ENCODE data around the gene KLF12.

KLF12 gene

DNA sequence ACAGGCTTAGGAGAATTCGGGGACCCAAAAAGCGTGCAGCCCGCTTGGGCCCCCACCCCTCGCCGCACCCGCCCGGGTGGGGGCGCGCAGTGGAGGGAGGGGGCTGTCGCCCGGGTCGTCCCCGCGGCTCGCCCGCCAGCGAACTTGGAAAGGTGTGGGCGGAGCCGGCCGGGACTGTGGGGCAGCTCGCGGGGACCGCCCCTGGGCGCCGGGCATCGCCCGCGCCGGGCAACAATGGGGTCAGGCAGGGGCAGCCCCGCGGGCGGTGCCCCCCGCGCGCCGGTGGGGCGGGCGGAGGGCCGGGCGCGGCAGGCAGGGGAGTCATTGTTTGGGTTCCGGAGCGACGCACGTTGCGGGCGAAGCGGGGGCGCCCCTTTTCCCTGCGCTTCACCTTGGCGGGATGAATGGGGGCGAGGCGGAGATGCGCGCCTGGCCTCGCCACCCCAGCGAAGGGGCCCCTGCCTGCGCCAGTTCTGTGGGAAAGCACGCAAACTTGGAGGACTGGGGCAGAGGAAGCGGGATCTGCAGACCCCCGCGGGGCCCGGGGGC lies 647 bp upstream of the KLF12 start:
- DNase-seq = peak; percentile 54

DNA sequence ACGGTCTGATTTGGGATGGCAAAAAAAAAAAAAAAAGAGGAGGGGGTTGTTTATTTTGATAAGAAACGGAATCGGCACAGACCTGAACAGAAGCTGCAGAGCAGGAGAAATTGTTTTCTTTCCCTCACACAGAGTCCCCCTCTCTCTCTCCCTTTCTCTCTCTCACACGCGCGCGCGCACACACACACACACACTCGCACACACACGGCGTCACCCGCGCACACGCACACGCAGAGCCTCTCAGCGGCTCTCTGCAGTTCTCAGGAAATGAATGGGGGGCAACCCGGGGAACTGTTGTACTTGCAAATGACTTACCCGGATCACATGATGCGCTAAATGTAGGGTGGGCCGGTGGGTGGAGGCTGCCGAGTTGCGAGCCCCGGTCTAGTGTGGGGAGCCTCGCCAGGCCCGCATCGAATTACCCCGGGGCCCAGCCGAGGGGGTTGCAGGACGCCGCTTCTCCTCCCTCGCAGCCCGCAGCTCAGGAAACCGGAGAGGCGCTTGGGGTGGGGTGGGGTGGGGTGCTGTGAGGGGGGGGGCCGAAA lies 475 bp downstream of the KLF12 start:
- peak; percentile 82 for DNase-seq

DNA sequence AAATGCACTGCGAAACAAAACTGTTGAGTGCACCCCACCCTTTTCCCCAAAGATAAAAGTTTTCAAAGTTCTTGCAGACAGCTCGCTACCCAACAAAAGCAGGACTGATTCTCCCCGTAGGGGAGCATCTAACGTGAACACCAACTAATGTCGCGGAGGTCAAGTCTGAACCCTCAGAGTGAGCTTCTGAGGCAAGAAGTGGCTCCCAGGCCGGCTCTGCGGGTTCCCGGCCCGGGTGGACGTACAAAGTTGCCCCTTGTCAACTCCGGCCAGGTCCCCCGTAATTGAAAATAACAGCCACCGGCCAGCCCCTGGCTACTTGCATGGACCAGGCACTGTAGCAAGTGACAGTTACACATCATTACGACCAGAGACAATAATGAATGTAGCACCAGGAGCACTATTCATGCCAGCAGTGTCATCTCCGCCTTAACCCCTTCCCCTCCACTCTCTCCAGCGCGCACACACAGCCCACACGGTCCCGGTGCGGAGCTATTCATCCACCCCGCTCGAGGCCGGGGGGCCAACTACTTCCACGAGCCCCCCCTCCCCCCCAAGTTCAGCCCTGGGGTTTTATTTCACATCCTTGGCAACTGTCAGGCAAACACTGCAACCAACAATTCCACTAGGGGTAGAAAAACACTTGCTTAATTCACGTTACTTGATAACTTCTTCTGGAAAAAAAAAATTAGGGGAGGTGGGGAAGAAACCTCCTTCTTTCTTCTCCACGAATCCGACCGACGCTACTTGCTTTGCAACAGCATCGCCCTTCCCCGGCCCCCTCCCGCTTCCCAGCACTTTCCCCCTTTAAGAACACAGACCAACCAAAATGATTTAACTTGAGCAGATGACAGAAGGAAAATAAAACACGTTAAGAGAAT lies 1.2 kb downstream of the KLF12 start:
- DNase-seq = peak; percentile 36

DNA sequence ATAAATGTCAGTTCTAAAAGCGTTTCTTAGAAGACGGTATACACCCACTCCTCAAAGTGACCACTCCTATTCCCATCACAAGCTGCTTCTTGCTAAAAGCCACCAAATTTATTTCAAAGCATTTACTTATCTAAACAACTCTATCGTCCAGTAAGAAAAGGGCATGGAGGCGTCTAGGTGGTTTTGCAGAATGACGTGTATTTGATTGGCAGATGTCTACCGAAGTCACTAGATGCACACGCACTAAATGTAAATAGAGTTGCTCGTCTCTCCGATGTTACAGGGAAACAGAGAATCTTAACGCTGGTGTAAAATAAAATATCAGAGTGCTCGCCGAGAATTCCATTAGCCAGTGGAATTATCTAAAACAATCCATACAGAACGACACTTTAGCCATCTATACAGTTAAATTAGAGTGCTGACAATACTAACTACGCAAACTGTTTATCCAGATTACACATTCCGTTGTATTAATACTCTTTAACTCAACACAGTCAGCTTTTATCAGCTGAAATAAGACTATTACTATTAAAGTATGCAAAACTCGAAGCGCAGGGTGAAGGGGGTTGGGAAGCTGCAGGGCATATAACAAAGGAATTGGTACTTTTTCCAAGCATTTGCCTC lies 1.9 kb downstream of the KLF12 start:
- DNase-seq = peak; percentile 60

DNA sequence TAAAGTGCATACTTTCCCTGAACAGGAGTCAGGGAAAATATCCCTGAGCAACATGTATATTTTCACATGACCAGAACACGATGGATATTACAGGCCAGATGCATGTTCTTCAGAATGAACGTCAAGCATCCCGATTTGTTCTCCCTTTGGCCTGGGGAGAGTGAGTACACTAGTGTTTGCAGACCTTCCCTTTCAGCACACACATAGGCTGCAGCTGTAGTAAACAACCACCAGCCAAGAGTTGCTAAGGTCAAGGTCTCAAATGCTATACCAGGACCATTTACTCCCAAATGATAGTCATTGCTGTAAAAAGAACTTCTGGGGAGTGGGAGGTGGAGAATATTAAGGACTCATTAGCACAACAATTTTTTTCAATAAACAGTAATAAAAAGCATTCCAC lies 3.0 kb downstream of the KLF12 start:
- no peak for DNase-seq

GRCh38 chr13:74129500-74130191 lies 4.6 kb downstream of the KLF12 start:
- peak; percentile 31 for DNase-seq

DNA sequence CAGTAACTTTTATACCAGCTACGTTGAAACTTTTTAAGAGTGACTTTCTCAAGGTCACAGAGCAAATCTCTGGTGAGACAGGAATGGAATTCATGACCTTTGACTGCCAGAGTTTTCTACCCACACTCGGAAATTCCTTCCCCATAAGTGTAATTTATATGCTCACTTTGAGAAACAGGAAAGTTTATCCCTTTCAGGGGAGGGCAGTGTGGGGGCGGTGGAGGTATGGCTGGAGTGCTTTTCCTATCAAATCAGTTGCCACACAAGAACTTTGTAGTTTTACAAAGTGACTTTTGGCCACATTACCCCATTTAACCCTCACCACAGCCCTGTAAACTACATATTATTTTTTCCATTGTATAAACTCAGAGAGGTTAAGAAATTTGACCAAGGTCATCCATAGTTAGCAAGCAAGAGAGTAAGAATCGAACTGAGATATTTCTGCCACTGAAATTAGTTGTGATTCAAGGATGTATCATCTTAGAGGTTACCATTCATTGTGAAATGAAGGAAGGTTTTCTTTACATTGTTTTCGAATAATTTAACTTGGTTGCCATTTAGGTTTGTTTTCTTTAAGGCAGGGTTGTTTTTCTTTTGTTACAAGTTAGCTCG lies 5.9 kb downstream of the KLF12 start:
- DNase-seq = peak; percentile 10

- no peak for DNase-seq
Observed at GRCh38 chr13:74118328-74118727, 15.9 kb downstream of the KLF12 start.

- DNase-seq = no peak
Observed at GRCh38 chr13:74117207-74117705, 16.9 kb downstream of the KLF12 start.

- no peak for DNase-seq
Observed at GRCh38 chr13:74115133-74115532, 19.1 kb downstream of the KLF12 start.

DNA sequence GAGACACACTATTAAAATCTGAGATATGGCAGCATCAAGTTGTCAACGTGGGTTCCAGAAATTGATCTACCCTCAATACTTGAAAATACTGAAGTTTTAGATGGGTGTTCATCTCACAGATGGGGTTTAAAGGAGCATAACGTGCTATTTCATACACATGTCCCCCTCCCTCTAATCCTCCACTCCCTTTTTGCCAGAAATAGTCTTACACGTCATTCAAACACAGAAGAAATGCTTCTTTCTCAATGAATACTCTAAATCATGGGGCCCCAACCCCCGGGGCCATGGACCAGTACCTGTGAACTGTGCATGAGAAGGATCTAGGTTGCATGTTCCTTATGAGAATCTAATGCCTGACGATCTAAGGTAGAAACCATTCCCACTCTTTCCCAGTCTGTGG lies 19.6 kb downstream of the KLF12 start:
- DNase-seq = no peak

- no peak for DNase-seq
Observed at GRCh38 chr13:74114202-74114601, 20.0 kb downstream of the KLF12 start.

- no peak for DNase-seq
Observed at GRCh38 chr13:74111901-74112824, 22.0 kb downstream of the KLF12 start.

DNA sequence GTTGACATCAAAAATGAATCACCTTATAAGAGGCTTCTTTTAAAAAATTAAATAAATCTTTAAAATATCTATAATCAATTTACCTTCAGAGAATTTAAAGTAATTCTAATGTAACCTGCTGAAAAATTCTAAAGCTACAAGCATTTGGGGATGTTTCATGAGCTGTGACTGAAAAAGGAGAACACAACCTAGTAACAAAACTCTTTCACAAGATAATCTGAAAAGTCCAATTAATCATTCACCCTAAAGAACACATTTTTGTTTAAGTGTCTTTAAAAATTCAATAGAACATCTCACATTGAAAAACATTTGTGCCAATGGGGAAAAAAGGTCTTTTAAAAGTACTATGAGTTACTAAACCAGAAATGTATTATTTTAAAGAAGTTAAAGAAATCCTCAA lies 22.8 kb downstream of the KLF12 start:
- DNase-seq = no peak

DNA sequence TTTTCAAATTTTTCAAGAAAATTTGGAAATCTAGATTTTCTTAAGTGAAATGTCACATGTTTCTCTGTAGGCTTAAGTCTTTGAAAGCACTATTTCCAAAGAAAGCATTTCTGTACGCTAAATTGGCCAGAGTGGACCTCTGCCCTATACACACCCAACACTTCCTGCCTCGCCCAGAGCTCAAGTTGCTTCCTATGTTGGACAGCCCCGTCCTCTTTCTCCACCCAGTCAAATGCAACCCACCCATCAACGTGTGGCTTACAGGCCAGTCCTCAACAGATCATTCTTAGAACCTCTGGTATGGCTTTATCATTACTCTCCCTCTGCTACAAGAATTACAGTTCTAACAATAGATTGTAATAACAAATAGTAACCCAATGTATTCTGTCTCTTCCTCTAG lies 24.2 kb downstream of the KLF12 start:
- DNase-seq = no peak

DNA sequence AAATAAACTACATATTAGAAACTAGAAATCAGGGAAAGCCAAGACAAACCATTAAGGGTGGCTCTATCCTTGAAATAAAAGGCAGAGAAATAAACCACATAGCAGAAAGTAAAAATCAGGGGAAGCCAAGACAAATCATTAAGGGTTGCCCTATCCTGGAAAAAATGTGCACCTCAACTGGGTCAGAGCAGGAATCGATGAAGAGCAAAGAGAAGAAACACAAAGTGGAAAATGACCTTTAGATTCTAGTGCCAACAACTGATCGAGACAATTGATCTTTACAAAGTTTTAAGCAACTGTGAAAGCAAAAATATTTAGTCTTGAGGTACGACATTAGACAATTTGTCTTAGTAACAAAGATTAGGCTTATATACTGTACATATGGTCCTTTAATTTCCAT lies 26.6 kb downstream of the KLF12 start:
- DNase-seq = no peak

GRCh38 chr13:74105871-74106270 lies 28.3 kb downstream of the KLF12 start:
- no peak for DNase-seq

DNA sequence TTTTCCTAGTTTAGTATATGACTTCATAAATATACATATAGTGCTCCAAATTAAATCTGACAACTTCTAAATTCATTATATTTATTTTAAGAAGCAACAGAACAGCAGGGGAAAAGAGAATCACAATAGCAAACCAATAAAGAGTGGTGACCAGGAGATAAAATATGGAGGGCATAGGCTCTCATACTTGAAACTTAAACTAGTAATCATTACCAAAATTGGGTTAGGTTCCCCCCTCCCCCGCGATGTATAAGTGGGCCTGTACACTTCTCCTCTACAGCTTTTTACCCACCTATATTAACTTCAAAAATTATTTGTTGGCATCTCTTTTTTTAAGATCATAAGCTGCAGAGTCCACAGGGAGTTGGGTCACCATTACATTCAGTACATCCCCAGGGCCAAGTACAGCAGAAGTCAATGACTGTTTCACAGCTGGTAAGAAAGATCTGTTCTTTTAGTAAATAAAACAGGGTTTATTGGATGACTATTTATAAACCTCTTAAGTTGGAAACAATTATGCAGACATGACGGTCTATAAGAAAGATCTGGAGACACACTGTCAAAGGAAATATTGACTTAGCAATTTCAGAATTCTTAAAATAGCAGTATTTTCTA lies 29.4 kb downstream of the KLF12 start:
- DNase-seq = no peak

DNA sequence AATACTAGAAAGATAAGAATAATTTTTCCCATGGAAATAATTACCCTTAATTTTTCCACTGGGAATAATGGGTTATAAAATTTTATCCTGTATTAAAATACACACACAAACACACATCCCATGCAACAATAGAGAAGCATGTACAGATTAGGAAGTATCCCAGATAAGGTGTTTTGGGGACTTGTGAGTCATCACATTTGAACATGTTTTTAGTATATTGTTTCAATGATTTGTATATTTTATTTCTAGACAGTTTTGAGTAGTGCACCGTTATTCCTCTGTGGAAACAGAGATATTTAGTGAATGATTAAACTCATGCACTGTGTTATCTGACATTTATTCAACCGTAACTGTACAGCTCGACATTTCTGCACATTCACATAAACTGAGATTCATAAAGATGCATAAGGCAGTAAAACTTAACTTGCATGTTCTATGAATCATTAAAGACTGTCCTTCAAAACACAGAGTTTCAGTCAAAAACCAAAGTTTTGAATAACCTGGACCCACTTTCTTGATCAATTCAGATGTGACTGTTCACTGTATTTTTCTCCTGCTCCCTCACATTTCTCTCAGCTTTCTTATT lies 30.1 kb downstream of the KLF12 start:
- DNase-seq = no peak

DNA sequence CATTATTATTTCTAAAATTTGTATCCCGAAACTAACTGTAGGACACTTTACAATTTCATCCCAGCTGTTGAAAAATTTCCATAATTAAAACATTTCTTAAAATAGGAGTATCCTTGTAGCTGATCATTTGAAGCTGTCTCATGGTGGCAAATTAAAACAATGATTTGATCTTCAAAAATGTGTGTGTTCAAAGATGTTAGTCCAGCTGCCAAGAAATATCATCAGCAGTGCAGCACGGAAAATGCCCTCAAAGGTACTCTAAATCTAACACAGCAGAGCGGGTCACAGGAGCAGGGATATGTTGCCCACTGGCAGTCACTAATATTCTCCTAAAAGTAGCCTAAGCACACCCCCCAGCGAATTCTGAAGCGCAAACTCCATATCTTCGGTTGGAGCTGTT lies 31.0 kb downstream of the KLF12 start:
- no peak for DNase-seq

- DNase-seq = no peak
Observed at GRCh38 chr13:74102691-74103090, 31.5 kb downstream of the KLF12 start.
